ENCODE data around the gene DEK.

DNA sequence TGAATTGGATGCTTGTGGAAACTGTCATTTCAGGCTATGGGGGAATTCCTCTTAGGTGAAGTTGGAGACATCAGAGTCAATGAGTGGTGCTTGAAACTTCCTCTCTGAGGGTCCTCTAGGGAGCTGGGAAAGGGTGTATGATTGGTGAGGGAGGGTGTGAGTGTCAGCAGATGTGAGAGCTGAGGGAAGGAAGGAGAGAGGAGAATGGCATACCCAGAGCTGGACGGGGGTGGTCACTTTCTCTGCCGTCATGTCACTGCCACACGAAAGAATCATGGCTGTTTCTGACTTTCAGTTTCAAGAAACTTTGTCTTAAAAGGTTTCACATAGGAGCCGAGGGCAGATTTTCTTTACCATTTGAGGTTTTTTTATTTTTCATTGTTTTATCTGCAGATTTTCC is 50.3 kb downstream of the DEK start:
- TF ChIP-seq, protein P1, sequence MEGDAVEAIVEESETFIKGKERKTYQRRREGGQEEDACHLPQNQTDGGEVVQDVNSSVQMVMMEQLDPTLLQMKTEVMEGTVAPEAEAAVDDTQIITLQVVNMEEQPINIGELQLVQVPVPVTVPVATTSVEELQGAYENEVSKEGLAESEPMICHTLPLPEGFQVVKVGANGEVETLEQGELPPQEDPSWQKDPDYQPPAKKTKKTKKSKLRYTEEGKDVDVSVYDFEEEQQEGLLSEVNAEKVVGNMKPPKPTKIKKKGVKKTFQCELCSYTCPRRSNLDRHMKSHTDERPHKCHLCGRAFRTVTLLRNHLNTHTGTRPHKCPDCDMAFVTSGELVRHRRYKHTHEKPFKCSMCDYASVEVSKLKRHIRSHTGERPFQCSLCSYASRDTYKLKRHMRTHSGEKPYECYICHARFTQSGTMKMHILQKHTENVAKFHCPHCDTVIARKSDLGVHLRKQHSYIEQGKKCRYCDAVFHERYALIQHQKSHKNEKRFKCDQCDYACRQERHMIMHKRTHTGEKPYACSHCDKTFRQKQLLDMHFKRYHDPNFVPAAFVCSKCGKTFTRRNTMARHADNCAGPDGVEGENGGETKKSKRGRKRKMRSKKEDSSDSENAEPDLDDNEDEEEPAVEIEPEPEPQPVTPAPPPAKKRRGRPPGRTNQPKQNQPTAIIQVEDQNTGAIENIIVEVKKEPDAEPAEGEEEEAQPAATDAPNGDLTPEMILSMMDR (IDR thresholded peaks at IDR 0.05): no peak
- no peak for TF ChIP-seq POLR2A (IDR thresholded peaks at IDR 0.05)
- TF ChIP-seq EP300 (IDR thresholded peaks at IDR 0.05): no peak
